Left kidney (tissue), 2 donors: ENCODE measurements around the gene NHLH1. TPM values are rescaled to one million over a fixed set of nuclear protein-coding genes. Genes with fewer than 3 reads are reported as not detected.

Experiments
- DNase-seq: peaks from one replicate; pipeline ENCODE4 v3.0.0-alpha.2; 2013
- polyA plus RNA-seq: library from polyadenylated mRNA; unstranded; fragments of 120-200 nt; gene quantifications from one replicate; pipeline ENCODE4 v1.2.1, GENCODE V29; 2013; ENCODE audit not compliant: insufficient read length

The NHLH1 gene
- polyA plus RNA-seq, 1 donor: 0.22 TPM

DNA sequence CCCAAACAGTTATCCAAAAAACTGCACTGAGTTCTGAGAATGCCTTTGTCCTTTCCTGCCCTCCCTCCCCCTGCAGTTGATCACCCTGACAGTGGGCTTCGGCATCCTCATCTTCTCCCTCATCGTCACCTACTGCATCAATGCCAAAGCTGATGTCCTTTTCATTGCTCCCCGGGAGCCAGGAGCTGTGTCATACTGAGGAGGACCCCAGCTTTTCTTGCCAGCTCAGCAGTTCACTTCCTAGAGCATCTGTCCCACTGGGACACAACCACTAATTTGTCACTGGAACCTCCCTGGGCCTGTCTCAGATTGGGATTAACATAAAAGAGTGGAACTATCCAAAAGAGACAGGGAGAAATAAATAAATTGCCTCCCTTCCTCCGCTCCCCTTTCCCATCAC lies 8.8 kb upstream of the NHLH1 start:
- DNase-seq: no peak

DNA sequence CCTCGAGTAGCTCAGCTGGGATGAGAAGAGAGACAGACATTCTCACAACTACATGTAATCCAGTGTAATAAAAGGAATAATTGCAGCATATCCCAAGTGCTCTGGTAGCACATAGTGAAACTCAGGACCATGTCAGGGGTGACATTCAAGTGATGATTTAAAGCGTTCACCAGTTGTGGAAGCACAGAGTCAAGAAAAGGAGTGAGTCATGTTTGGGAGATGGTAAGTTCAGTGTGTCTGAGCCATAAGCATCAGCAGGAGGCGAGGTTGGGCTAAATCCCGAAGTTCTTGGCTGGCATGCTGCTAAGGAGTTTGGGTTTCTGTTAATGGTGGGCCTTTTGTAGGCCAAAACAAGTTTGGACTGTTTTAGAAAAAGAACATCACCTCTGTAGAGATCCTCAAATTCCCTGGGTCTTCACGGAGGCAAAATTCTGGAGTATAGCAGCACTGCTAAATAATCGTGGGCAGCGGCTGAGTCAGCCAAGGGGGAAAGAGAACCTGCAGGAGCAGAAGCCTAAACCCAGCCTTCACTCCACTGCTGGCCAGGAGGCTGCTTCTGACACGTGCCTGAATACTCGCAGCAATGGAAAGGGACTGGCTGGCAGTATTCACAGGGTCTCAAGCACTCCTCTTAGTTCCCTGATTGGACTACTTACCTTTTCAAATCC lies 7.2 kb upstream of the NHLH1 start:
- DNase-seq: no peak

DNA sequence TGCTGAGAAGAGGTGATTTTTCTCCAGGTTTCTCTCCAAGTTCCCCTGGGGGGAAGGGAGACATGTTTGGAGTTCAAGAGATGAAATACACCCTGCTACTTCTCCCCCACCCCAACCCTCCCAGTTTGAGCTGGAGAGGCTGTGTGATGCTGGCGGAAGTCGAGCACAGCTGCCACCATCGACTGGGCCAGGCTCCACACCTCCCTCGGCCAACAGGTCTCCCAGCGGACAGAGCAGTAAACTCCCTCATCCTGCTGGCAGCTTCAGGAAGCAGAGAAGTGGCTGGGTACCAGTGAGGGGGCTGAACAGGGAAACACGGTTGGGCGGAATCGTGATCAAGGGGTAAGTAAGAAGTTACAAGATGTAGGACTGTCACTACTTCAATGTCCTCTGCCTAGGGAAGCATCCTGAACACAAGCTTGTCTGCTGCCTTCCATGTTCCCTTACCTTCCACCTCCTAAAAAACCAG lies 6.6 kb upstream of the NHLH1 start:
- no peak for DNase-seq

DNA sequence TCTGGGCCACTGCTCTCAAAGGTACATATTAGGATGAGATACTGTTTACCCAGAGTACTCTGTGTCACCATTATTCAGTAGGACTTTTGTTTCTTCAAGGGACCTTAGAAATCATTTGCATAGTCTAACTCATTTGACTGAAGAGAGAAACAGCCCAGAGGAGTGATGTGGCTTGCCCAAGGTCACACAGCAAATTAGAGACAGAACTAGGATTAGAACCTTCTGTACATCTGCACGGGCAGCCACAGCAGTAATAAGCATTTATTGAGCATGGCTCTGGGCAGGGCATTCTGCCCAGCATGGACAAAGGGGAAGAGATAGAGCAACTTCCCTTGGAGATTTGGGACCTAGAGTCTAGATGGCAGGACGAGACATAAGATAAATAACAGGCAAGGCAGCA lies 5.7 kb upstream of the NHLH1 start:
- no peak for DNase-seq

DNA sequence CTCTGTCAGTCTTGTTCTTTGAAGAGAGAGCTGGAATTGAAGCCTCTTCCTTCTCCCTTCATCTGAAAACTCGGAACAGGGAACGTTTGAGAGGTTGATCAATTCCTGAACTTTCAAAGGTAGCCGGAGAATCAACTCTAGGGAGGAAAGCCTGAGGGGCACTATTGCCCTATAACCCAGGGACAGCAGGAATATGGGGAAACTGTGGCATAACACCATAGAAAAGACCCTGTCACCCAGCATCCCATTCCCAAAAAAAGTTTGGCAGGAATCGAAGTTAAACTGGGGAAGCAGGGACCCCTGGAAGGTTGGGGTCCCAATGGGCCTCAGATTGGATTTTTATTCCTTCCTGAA lies 5.1 kb upstream of the NHLH1 start:
- no peak for DNase-seq

DNA sequence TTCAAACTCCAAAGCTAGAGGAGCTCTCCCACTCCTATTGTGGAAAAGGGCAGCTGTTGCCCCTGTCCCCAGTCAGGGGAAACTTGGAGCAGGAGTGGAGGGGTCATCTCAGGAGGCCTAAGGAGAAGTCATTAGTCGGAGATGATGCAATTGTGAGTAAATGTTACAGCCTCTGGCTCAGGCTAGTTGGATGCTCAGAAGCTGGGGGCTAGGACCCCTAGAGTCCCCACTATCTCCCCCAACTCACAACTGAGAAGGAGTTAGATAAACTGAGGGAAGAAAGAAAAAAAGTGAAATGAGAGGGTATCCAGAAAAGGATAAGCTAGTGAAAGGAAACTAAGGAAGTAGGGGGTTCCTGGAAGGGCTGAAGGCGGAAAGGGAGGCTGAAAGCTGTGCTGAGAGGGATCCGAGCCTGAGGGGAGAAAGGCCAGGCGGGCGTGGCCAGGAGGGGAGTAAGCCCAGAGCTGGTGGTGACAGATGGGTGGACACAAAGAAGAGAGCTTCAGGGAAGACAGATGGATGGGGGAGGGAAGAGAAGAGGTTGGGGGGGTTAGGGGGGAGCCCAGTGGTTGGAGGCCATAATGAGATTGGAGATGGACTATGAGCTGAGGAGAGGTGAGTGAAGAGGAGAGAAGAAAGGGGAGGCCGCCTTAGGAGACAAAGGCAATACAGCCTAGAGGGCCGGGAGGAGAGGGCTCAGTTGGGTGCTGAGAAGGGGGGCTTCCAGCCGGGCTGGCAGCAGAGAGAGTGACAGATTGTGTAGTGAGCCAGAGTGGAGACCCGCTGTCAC lies 4.5 kb upstream of the NHLH1 start:
- no peak for DNase-seq

DNA sequence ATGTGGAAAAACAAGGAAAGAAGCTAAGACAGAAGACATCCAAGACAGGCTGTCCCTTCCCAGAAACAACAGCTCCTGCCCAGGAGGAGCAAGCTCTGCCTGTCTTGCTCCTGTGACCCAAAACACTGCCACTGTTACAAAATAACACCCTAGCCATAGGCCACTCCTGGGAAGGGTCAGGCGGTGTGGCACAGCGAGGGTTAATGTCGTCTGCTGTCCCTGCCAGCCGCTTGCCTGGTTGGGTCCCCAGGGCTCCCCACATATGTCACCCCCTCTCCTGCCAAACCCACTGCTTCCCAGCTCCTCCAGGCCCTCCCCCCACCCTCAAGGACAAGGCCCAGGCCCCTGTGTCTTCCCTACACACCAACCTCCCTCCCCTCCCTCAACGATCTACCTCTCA lies 3.9 kb upstream of the NHLH1 start:
- no peak for DNase-seq

DNA sequence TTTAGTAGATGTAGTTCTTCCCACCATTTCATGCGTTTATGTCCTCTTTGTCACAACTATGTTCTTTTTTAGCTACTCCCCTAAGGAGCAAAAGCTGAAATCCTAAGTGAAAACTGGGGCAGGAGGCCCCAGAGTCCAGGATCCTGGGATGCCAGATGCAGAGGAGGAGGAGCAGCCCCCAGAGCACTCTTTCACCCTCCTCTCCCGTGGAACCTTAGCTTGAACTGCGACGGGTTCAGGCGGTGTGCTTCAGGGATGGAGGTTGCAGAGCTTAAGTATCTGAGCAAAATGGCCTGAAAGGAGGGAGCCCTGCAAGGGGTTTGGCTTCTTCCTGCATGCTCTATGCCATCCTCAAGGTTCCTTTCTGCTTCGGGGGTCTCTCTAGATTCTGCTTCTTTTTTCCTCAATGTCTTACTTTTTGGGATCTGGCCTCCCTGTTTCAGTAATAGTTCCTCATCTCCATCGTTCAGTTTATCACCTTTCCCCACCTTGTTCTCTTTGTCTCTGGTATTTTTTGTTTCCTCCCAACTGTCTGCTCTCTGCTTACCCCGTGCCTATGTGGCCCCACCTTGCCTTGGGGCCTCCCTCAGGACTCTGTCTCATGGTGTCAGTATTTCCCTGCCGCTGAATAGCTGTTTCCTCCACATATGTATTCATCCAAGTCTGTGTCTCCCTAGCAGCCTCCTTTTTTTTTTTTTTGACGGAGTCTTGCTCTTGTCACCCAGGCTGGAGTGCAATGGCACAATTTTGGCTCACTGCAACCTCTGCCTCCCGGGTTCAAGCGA lies 2.7 kb upstream of the NHLH1 start:
- DNase-seq: no peak

DNA sequence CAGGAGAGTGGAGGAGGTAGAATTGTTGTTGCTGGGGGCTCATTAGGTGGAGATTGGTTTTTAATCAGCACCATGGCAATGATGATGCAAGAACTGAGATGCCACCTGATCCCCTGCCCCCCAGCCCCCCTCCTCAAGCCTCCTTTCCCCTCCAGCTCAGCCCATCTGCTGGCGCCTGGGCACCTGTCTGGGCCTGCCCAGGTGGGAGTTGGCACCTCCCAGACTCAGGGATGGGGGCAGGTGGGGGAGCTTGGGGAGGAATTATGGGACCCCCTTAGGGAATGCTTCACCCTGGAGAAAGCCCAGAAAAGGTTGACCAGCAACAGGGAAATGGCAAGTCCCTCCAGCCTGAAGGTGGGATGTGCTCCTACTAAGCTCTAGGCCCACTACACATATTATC lies 1.5 kb upstream of the NHLH1 start:
- DNase-seq: no peak

DNA sequence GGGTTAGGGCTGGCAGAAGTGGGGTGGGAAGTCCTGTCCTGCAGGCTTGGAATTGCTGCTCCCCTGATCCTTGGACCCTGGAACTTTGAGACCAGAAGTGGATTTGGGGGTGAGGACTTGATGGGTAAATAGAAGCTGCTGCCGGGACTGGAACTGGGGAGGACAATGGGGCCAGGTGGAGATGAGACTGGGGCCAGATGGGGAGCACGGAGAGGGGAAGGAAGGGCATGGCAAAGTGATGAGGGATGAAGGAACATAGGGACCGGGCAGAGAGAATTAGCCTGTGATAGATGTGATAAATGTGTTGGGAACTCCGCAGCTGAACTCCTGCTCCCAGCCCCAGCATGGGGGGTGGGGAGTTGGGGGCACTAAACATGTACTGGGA lies 637 bp downstream of the NHLH1 start:
- no peak for DNase-seq

DNA sequence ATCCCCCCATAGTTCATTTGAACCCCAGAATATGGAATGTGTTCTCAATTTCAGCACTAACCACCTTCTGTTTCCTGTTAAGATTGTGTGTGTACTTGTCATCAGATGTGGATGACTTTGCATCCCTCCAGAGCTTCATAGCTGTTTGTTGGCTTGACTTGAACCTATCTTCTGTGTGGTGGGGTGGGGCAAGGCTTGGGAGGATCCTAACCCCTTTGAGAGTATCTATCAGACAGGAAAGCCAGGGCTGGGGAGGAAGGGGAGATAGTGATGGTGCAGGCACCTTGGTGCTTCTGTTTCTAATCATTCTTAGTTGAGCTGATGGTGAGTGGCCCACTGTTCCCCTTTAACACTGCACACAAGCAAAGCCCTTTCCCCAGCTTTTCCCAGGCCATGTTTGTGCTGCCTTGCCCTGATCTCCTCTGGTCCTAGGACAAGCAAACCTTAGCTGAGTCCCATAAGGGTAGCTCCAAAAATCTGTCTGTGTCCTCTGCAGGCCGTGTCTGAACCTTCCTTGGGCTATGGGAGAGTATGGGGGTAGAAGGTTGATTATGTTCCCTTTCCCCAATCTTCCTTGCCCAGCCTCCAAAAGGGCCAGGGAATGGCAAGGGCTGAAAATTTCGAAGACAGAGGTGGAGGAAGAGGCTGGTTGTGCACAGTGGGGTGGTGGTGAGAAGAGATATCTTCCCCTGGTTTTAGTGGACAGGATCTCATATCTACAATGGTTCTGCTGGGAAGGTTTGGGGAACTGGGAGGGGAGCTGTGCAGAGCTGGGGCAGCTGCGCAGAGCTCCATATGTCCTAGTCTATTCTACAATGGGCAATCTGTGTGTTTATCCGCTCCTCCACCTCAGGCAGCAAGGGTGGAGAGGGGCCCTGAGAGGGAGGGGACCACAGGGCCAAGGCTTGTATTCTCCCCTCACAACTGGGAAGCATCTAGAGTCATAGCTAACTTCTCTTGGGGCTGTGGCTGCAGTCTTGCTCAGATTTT lies 1.4 kb downstream of the NHLH1 start:
- DNase-seq: no peak

DNA sequence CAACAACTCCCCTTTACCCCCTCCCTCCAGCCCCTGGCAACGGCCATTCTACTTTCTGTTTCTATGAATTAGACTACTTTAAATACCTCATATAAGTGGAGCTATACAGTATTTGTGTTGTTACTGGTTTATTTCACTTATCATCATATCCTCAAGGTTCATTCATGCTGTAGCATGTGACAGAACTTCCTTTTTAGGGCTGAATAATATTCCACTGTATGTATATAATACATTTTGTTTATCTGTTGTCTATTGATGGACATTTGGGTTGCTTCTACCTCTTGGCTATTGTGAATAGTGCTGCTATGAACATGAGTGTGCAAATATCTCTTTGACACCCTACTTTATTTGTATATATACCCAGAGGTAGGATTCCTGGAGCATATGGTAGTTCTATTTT lies 2.2 kb downstream of the NHLH1 start:
- no peak for DNase-seq

DNA sequence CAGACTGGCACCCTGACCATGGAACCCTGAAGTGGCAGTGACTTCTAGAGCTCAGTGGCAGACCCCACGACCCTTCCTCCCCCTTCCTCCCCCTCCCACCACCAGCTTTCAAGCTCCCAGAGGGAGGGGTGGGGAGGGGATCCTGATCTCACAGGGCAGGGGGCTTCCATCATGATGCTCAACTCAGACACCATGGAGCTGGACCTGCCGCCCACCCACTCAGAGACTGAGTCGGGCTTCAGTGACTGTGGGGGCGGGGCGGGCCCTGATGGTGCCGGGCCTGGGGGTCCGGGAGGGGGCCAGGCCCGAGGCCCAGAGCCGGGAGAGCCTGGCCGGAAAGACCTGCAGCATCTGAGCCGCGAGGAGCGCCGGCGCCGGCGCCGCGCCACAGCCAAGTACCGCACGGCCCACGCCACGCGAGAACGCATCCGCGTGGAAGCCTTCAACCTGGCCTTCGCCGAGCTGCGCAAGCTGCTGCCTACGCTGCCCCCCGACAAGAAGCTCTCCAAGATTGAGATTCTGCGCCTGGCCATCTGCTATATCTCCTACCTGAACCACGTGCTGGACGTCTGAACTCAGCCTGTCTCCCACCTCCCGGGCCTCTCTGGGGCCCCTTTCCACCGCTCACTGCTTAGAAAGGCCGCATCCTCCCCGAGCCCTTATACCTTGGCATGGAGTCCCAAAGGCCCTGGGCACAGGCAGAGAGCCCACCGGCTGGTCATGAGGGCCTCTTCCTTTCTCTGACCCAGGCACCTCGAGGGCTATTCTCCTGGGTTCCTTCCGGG lies 3.9 kb downstream of the NHLH1 start:
- no peak for DNase-seq

DNA sequence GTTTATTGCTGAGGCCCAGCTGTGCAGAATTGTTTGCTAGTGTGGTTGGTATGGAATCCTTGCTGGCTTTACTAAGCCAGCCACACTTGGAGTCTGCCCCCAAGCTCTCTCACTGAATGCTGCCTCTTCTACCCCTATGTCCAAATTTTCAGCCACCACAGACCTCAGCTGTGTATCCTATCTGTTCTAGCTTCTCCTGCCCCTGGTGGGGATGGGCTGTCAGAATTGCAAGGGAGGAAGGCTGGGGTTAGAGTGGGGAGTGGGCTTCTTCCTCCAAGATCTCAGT lies 4.4 kb downstream of the NHLH1 start:
- DNase-seq: no peak

DNA sequence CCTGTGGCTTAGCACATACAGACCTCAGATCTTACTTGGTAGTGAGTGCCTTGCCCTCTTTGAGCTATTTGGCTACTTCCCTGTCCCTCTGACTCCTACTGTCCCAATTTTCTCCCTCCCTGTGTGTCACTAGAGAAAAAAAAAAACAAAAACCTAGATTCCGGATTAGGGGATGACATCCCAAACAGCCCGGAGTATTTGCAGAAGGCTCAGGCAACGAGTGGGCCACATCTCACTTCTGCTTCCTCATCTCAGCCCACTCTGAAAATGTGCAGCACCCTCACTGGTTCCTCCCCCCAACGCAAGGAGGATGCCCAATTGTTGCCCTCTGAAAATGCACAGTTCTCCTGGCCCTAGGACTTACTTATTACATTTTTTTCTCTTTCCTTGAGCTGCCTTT lies 4.9 kb downstream of the NHLH1 start:
- DNase-seq: no peak

DNA sequence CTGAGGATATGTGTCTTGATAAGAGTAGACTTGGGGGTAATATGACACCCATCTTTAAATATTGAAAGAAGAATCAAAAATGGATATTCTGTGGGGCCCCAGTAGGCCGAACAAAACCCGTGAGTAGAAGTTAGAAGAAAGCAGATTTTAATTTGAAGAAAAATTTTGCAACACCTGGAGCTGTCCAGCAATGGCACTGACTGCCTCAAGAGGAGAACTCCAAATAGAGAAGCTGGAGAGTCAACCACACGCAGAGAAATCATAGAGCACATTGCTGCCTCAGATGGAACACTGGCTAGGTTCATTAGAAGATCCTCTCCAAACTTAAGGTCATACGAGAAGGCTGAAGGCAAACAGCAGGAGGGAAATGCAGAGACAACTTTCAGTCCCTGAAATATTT lies 6.8 kb downstream of the NHLH1 start:
- no peak for DNase-seq

DNA sequence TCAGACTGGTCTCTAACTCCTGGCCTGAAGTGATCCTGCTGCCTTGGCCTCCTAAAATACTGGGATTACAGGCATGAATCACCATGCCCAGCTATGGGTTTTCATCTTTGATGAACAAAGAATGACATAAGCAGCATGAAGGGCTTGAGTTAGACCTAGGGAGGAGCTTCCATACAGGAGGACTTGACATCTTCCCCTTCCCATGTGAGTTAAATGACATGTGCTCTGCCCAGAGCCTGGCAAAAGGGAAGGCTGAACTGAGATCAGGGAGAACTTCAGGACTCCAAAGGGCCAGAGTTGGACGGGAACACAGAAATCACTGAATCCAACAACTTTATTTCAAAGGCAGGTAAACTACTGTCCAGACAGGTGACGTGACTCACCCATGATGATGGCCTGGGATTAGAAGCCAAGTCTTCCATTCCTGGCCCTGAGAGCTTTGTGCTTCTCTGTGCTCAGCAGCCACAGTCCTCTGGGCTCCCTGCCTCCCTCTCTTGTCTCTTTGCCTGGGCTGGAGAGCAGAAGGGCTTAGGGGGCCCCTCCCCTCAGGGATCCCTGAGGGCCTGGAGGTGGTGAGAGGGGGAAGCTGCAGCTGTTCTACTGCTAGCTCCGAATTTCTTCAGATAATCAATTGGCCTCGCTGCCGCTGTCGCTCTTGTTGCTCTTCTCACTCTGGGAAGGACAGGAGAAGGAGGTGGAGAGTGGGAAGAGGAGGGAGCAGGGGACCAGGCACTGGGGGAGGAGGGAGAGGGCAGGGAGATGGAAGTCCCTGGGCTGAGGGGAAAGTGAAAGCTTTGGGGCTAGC lies 7.6 kb downstream of the NHLH1 start:
- no peak for DNase-seq

DNA sequence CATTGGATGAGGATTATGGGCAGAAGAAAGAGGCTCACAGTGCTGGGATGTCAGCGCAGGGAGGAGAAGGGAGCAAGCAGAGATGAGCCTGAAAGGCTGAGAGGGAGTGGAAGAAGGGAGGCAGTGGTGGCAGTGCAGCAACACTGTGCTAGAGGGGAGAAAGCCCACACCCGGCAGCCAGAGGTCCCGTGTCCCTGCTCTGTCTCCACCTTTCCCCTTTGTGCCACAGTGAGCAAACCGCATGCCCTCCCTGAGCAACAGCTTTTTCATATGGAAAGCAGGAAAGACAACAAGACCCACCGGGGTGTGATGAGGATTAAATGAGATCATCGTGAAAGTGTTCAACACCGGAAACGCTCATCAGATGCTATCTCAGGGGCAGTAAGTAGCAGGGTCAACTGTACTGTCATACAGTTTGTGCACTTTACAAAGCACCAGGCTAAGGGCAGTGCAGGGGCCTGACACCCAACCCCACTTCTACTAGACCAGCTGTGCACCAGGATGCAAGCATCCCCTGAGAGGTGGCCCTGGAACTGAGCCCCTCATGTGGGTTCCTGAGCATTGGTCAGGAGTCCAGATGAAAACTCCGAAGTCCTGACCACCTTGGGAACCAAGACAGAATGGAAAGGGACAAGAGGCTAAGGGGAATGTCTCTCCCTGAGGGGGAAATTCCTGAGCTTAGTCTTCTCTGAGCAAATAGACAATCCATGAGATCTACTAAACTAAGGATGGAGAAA lies 9.1 kb downstream of the NHLH1 start:
- DNase-seq: no peak

DNA sequence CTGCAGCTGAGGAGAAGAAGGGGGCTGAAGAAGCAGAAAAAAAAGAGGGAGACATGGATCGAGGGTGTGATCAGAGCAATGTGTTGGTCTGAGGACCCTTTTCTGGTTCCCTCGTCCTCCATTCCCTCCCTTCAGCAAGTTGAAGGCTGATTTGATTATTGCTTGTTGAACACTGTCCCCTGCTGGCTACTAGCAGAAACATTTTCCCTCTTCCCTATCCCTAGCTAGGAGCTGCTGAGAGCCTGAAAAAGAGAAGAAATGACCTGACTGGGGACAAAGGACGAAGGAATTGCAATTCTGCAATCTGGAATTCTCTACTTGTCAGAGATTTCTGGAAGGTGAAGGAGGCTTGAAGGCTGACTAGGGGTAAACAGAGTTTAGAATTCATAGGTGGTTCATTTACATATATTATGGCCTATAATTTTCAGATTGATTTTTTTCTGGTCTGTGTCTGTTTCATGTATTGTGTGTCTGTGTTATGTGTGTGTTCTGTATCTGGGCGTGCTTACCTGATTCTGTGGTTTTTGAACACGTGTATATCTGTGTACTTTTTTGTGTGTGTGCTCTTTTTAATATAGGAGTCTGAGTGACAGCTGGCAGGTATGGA lies 9.8 kb downstream of the NHLH1 start:
- DNase-seq: peak; percentile 54
